ENCODE measurements around the gene HBE1.

The HBE1 gene

DNA sequence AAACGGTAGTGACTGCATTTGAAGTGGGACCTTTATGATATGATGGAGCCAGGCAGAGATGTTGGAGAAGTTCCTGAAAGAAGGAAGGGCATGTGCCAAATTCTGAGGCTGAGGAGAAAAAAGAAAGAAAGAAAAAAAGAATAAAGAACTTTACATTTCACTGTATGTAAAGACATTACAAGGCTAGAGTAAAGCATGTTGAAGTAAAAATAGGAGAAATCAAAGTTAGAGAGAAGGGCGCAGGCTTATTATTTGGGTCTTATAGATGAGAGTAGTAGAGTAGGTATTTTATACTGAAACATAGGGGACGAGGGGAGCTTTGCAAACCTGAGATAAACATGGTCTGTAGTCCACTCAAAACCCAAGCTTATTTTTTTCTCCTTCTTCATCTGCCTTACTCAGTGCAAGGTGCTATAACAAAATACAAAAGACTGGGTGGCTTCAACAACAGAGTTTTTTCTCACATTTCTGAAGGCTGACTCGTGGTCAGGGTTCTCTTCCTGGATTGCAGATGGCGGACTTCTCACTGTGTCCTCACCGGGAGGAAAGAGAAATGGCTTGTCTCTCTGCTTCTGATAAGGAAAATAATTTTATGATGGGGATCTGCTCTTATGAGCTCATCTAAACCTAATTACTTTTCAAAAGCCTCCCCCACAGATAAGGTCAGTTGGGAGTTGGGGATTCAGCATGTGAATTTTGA is 22.8 kb downstream of the HBE1 start:
- no peak overlapping the region for H3K4me3 ChIP-seq (ENCODE audit: low read depth, low read length)
- no peak for DNase-seq (ENCODE audit: low read depth)
- TF ChIP-seq, protein P1, sequence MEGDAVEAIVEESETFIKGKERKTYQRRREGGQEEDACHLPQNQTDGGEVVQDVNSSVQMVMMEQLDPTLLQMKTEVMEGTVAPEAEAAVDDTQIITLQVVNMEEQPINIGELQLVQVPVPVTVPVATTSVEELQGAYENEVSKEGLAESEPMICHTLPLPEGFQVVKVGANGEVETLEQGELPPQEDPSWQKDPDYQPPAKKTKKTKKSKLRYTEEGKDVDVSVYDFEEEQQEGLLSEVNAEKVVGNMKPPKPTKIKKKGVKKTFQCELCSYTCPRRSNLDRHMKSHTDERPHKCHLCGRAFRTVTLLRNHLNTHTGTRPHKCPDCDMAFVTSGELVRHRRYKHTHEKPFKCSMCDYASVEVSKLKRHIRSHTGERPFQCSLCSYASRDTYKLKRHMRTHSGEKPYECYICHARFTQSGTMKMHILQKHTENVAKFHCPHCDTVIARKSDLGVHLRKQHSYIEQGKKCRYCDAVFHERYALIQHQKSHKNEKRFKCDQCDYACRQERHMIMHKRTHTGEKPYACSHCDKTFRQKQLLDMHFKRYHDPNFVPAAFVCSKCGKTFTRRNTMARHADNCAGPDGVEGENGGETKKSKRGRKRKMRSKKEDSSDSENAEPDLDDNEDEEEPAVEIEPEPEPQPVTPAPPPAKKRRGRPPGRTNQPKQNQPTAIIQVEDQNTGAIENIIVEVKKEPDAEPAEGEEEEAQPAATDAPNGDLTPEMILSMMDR (IDR thresholded peaks at IDR 0.05; ENCODE audit: control insufficient read depth, extremely low read depth, insufficient read depth): no peak

DNA sequence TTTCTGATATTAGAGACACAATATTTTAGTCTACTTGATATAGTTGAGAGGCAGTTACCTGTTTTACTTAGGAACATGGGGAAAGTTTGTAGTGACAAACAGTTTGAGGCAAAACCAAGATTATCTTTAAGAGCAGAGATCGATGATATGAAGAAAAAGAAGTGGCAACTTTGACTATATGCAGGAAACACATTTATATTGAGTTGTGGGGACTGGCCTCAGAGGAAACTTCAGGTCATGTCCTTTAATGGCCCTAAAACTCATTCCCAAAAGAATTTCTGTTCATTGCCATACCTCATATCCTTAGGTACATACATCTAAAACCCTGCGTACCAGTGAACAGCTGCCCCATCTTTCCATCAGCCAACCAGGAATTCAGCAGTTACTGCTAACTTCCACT is 24.6 kb downstream of the HBE1 start:
- DNase-seq (ENCODE audit: low read depth): no peak
- no peak overlapping the region for H3K4me3 ChIP-seq (ENCODE audit: low read depth, low read length)
- TF ChIP-seq, protein P1 (IDR thresholded peaks at IDR 0.05; ENCODE audit: control insufficient read depth, extremely low read depth, insufficient read depth): no peak

DNA sequence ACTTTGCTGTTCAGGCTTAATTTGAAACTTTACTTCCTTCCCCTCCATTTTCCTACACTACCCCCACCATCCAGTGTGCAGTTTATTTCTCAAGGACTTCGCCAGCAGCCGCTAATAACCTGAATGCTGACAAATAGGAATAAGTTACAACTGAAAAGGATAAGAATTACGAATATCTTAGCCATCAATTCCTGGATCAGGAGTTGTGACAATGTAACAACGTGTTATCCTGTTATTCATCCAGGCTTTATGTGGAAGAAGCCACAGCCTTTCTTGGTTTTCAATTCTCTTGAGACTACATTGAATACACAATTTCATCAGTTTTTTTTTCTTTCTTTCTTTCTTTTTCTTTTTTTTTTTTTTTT is 25.9 kb downstream of the HBE1 start:
- TF ChIP-seq, protein P1 (IDR thresholded peaks at IDR 0.05; ENCODE audit: control insufficient read depth, extremely low read depth, insufficient read depth): no peak
- DNase-seq (ENCODE audit: low read depth): no peak
- H3K4me3 ChIP-seq (ENCODE audit: low read depth, low read length): no peak overlapping the region

DNA sequence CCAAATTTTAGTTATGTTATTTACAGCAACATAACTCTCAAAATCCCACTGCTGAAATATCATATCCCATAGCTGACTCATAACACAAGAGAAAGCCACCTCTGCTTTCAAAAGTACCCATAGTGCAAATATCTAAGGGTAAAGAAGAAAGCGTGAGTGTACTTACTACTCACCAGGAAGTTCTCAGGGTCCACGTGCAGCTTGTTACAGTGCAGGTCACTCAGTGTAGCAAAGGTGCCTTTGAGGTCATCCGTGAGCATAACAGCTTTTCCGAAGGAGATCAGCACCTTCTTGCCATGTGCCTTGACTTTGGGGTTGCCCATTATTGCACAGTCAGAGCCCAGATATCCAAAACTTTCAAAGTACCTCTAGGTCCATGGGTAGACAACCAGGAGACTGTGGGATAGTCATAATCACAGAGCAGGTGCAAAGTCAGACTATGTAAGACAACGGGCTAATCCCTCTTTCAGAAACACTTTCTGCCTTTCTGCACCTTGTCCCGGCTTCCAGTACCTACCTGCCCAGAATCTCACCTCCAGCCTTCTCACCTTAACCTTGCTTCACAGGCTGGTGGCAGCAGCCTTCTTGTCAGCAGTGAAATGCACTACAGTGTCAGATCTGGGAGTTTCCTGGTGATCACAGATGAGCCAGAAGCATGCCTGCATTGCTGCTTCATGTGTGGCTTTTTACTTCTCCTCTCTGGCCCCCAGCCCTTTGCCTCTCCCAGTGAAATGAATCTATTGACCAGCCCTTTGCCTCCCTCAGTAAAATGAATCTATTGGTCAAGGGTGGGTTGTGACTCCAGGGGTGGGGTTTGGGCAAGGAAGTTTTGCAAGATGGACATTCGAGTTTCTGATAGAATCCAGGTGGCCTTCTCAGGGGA is 26.6 kb downstream of the HBE1 start:
- TF ChIP-seq, protein P1 (IDR thresholded peaks at IDR 0.05; ENCODE audit: control insufficient read depth, extremely low read depth, insufficient read depth): no peak
- DNase-seq (ENCODE audit: low read depth): no peak
- H3K4me3 ChIP-seq (ENCODE audit: low read depth, low read length): no peak overlapping the region

DNA sequence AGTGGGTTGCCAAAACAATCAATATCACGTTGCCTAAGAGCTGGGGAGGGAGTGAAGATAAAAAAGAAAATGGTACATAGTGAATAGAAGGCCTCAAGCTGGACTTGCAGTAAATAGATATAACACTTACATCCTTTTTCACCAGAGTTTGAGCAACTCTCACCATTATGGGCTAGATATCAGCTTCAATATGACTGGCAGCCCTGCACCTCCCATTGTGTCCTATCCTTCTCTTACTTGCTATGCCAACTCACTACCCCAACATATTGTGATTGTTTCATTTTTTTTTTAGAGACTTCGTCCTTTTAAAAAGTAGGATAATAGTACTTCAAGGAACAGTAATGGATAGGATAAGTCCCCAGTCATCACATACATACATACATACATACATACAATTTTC is 27.5 kb downstream of the HBE1 start:
- H3K4me3 ChIP-seq (ENCODE audit: low read depth, low read length): no peak overlapping the region
- TF ChIP-seq, protein P1 (IDR thresholded peaks at IDR 0.05; ENCODE audit: control insufficient read depth, extremely low read depth, insufficient read depth): no peak
- no peak for DNase-seq (ENCODE audit: low read depth)

DNA sequence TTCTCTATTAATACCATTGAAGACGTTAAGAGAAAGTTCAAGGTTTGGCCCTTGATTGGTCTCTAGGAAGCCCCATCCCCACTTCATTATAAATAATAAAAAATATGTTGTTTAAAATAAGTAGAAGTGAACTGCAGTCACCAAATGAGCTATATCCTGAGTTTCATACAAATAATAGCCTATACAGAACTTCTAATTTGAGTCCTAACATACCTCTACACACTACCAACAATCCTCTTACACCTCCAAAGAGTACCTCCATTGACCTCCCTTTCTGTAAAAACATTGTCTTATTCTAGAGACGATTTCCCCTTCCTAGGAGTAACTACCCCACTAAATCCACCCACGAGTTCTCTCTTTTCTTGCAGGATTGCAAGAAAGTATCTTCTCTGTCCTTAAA is 28.3 kb downstream of the HBE1 start:
- no peak for DNase-seq (ENCODE audit: low read depth)
- no peak overlapping the region for H3K4me3 ChIP-seq (ENCODE audit: low read depth, low read length)

More for the DNA sequence above, 28.3 kb downstream of the HBE1 start:
- TF ChIP-seq, protein P1 (IDR thresholded peaks at IDR 0.05; ENCODE audit: control insufficient read depth, extremely low read depth, insufficient read depth): no peak

All from LNCaP clone FGC (cell line).